Hepatocyte (in vitro differentiated cells): ENCODE measurements around the gene NKD1.

ENCODE experiments used
- EZH2 ChIP-seq: fragments of 200-600 bp; sonication (generic); IDR thresholded peaks from 2 replicates; pipeline ENCODE4 v1.6.1; 2016; ENCODE audit warnings: antibody characterized with exemption, mild to moderate bottlenecking, borderline replicate concordance
- EZH2phosphoT487 ChIP-seq: fragments of 200-600 bp; sonication (generic); IDR thresholded peaks from one replicate; pipeline ENCODE4 v1.6.1; 2018; ENCODE audit warnings: antibody characterized with exemption, mild to moderate bottlenecking, low read depth, moderate library complexity; ENCODE audit not compliant: unreplicated experiment, severe bottlenecking
- TF ChIP-seq, protein P1 (sequence below): fragments of 200-600 bp; sonication (generic); IDR thresholded peaks from 2 replicates; pipeline ENCODE4 v1.5.1; 2016; ENCODE audit warnings: antibody characterized with exemption, mild to moderate bottlenecking; ENCODE audit not compliant: poor library complexity

DNA sequence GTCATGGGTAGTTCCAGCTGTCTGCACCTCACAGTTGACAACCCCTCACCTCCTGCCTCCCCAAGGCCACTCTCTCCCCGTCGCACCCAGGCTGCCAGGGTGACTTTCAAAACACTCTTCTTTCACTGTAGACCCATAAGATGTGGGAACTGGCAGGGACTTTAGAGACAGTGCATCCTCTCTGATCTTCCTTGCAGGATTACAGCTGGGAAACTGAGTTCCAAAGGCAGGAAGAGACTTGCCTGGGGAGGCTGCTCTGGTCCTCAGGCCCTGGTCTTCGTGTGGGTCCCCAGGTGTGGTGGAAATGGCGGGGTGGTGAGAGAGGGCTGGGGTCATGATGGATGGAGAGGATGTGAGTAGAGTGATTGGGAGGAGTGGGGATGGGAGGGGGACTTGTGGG lies 21.9 kb upstream of the NKD1 start:
- TF ChIP-seq, protein P1, sequence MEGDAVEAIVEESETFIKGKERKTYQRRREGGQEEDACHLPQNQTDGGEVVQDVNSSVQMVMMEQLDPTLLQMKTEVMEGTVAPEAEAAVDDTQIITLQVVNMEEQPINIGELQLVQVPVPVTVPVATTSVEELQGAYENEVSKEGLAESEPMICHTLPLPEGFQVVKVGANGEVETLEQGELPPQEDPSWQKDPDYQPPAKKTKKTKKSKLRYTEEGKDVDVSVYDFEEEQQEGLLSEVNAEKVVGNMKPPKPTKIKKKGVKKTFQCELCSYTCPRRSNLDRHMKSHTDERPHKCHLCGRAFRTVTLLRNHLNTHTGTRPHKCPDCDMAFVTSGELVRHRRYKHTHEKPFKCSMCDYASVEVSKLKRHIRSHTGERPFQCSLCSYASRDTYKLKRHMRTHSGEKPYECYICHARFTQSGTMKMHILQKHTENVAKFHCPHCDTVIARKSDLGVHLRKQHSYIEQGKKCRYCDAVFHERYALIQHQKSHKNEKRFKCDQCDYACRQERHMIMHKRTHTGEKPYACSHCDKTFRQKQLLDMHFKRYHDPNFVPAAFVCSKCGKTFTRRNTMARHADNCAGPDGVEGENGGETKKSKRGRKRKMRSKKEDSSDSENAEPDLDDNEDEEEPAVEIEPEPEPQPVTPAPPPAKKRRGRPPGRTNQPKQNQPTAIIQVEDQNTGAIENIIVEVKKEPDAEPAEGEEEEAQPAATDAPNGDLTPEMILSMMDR = no peak
- TF ChIP-seq EZH2phosphoT487 = no peak
- TF ChIP-seq EZH2 = no peak
